ENCODE measurements around the gene BTF3. TPM values are rescaled to one million over a fixed set of nuclear protein-coding genes. Genes with fewer than 3 reads are reported as not detected.

The BTF3 gene
- total and polyA plus RNA-seq, 10 donors, result 368 to 914 (median 511) TPM

DNA sequence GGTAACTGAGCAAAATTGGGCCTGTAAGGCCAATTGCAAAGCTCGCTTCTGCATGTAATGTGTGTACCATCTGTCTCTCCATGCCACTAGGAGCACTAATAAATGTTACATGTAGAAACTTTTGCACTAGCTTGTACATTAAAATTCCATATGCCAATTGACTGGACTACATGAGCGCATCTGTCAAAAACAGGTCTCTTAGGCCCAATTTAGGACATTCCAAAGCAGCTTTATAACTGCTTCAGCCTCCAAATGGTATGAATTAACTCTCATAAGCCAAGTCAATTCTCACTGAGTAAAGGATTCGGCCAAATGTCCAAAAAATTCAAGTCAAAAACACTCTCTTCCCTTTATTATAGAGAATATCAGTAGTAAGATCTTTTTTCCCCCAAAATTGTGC is 26.1 kb upstream of the BTF3 start:
- peaks cover 0 to 17% (median 0%) of the 10 kb centered on the region in 7 donors for H3K27me3 ChIP-seq (replicated peaks in 1 of 7)
- no peaks in the 10 kb centered on the region for H3K4me1 ChIP-seq
- 51 to 92% (median 67%) methylated on average over 3 of the region's 3 CpGs for WGBS, 5 donors
- TF ChIP-seq POLR2A (IDR thresholded peaks at IDR 0.05) (no peak), POLR2AphosphoS5 (IDR thresholded peaks at IDR 0.05) (no peak)
- TF ChIP-seq, protein P1, sequence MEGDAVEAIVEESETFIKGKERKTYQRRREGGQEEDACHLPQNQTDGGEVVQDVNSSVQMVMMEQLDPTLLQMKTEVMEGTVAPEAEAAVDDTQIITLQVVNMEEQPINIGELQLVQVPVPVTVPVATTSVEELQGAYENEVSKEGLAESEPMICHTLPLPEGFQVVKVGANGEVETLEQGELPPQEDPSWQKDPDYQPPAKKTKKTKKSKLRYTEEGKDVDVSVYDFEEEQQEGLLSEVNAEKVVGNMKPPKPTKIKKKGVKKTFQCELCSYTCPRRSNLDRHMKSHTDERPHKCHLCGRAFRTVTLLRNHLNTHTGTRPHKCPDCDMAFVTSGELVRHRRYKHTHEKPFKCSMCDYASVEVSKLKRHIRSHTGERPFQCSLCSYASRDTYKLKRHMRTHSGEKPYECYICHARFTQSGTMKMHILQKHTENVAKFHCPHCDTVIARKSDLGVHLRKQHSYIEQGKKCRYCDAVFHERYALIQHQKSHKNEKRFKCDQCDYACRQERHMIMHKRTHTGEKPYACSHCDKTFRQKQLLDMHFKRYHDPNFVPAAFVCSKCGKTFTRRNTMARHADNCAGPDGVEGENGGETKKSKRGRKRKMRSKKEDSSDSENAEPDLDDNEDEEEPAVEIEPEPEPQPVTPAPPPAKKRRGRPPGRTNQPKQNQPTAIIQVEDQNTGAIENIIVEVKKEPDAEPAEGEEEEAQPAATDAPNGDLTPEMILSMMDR (IDR thresholded peaks at IDR 0.05 in 8 of 11, conservative IDR thresholded peaks at IDR 0.05 in 3 of 11), result no peak
- no peak overlapping the region for H3K4me3 ChIP-seq
- DNase-seq, result no peak
- H3K36me3 ChIP-seq, result no peaks in the 10 kb centered on the region
- H3K27ac ChIP-seq, result no peak overlapping the region
- no peaks in the 10 kb centered on the region for H3K9me3 ChIP-seq
- intact Hi-C loops (cut with DNase I; ENCODE audit: low total_unique reads), result no loop called here

DNA sequence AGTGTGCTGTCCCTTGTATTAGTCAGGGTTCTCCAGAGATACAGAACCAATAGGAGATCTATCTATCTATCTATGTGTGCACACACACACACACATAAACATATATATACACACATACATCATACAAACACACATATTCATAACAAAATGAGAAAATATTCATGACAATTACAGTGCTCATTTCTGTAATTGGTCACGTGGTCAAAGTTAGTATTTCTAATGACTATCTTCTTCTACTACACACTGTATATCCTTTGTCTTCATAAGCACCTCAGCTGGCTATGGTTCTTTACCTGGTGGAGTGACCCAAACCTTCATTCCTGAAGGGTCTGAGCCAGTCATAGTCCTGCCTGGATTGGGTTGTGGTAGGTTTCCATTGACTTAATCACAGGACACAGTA is 17.7 kb upstream of the BTF3 start:
- TF ChIP-seq POLR2A (IDR thresholded peaks at IDR 0.05), result no peak
- TF ChIP-seq POLR2AphosphoS5 (IDR thresholded peaks at IDR 0.05), result no peak
- TF ChIP-seq, protein P1 (IDR thresholded peaks at IDR 0.05 in 8 of 11, conservative IDR thresholded peaks at IDR 0.05 in 3 of 11), result no peak
- DNase-seq, result no peak
- no peaks in the 10 kb centered on the region for H3K36me3 ChIP-seq
- H3K9me3 ChIP-seq, result no peaks in the 10 kb centered on the region
- H3K27ac ChIP-seq, result no peak overlapping the region
- no peak overlapping the region for H3K4me3 ChIP-seq
- intact Hi-C loops (cut with DNase I; ENCODE audit: low total_unique reads), result no loop called here
- no peaks in the 10 kb centered on the region for H3K4me1 ChIP-seq
- 72 to 93% (median 82%) methylated on average over 1 of the region's 1 CpG for WGBS, 5 donors
- peaks cover 0 to 28% (median 0%) of the 10 kb centered on the region in 7 donors for H3K27me3 ChIP-seq (replicated peaks in 1 of 7)

DNA sequence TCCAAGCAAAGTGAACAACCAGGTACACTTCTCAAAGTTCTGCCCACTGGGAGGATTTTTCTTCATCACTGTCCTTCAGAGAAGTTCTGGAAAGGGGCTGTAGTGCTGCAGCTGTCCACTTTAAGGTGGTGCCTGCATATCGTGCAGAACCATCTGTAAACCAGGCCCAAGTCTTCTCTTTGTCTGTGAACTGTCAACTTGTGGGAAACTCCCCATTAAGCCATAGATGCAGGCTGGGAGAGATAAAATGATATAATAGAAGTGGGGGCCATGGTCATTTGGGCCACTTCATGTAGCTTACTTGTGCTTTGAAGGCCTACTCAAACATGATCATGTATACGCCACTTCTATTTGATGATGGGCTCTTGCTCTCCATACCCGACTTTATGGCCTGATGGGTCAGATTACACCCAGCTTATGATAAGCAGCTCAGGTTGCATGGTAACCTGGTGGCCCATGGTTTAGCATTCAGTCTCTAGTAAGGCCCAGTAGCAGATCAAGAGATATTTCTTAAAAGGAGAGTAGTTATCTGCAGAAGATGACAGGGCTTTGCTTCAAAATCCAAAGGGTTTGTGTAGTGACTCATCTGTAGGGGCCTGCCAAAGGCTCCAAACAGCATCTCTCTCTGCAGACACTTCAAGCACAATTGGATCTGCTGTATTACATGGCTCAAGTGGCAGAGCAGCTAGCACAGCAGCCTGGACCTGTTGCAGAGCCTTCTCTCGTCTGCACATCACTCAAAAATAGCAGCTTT is 15.7 kb upstream of the BTF3 start:
- Histone ChIP-seq H3K9me3 (no peaks in the 10 kb centered on the region), H3K36me3 (no peaks in the 10 kb centered on the region), H3K4me1 (no peaks in the 10 kb centered on the region), H3K4me3 (no peak overlapping the region), H3K27ac (no peak overlapping the region), H3K27me3 (replicated peaks in 1 of 7) (peaks cover 0 to 21% (median 0%) of the 10 kb centered on the region in 7 donors)
- intact Hi-C loops (cut with DNase I; ENCODE audit: low total_unique reads), result no loop called here
- TF ChIP-seq, protein P1 (IDR thresholded peaks at IDR 0.05 in 8 of 11, conservative IDR thresholded peaks at IDR 0.05 in 3 of 11), result no peak
- TF ChIP-seq POLR2A (IDR thresholded peaks at IDR 0.05) (no peak), POLR2AphosphoS5 (IDR thresholded peaks at IDR 0.05) (no peak)
- WGBS, 5 donors, result 83 to 93% (median 86%) methylated on average over 4 of the region's 4 CpGs
- no peak for DNase-seq

DNA sequence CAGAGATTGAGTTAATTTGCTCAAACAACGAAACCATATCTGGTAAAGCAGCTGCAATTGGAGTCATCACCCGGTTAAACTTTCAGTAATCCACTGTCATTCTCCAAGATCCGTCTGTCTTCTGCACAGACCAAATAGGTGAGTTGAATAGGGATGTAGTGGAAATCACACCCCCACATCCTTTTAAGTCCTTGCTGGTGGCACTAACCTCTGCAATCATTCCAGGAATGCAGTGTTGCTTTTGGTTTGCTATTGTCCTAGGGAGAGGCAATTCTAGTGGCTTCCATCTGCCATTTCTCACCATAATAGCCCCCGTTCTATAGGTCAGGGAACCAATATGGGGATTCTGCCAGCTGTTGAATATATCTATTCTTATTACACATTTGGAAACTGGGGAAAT is 14.6 kb upstream of the BTF3 start:
- H3K4me3 ChIP-seq, result no peak overlapping the region
- no peaks in the 10 kb centered on the region for H3K36me3 ChIP-seq
- no peaks in the 10 kb centered on the region for H3K4me1 ChIP-seq
- intact Hi-C loops (cut with DNase I; ENCODE audit: low total_unique reads), result no loop called here
- WGBS, 5 donors, result 80 to 85% (median 85%) methylated on average over 4 of the region's 4 CpGs
- H3K9me3 ChIP-seq, result no peaks in the 10 kb centered on the region
- TF ChIP-seq, protein P1 (IDR thresholded peaks at IDR 0.05 in 8 of 11, conservative IDR thresholded peaks at IDR 0.05 in 3 of 11), result no peak
- TF ChIP-seq POLR2A (IDR thresholded peaks at IDR 0.05), result no peak
- no peak for TF ChIP-seq POLR2AphosphoS5 (IDR thresholded peaks at IDR 0.05)
- peaks cover 0 to 15% (median 0%) of the 10 kb centered on the region in 7 donors for H3K27me3 ChIP-seq (replicated peaks in 1 of 7)
- H3K27ac ChIP-seq, result no peak overlapping the region
- no peak for DNase-seq

Data from spleen (tissue), 11 donors.